Fibroblast of skin of right biceps (primary cell): Measurements from ENCODE around the gene MUL1.
A peak's percentile ranks its signal among the peaks of the same experiment; 100 is the strongest.

Experiments used
- DNase-seq: peaks from one replicate; pipeline ENCODE4 v3.0.0-alpha.2; 2013

The MUL1 gene

DNA sequence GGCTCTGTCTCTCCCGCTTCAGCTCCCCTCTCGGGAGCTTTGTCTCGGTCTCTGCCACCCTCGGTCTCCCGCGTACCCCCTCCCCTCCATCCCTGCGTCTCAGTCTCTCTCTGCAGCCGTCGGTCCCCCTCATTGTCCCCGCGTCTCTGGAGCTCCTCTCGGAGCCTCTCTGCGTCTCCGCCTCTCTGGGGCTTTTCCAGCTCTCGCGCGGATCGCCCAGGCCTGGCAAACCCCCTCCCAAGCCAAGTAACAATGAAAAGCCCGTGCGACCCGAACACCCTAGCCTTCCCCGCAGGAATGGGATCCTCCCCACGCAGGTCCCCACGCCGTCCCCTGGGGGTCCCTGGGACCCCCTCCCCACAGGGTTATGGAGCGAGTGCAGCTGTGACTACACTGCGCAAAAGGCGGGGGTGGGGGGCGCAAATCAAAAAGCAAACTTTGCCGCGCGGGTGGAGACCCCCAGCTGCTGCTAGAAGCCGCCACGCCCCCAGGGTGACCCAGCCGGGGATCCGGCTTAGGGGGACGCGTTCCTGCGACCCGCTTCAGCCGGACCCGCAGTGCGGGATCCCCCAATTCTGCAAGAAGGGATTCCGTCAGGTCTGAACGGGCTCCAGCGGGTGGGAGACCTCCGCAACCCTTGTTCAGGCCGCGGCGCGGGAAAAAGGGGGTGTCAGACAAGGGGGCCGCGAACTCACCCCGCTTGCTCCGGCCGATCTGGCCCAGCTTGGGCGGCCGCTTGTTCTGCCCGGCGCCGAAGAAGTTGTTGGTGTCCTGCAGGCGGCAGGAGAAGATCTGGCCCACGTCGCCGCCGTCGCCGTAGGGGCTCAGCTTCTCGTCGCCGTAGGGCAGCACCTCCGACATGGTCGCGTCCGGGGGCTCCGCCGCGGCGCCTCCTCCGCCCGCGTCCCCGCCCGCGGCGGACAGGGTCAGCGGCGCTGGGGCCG, 23.2 kb downstream of the MUL1 start:
- DNase-seq = peak; percentile 21

GRCh38 chr1:20483833-20484518, 24.0 kb downstream of the MUL1 start:
- peak; percentile 15 for DNase-seq

GRCh38 chr1:20483098-20483832, 24.7 kb downstream of the MUL1 start:
- no peak for DNase-seq

GRCh38 chr1:20481643-20482498, 26.1 kb downstream of the MUL1 start:
- DNase-seq = no peak

GRCh38 chr1:20480951-20481617, 26.9 kb downstream of the MUL1 start:
- DNase-seq = peak; percentile 20

GRCh38 chr1:20480243-20480944, 27.6 kb downstream of the MUL1 start:
- DNase-seq = no peak

DNA sequence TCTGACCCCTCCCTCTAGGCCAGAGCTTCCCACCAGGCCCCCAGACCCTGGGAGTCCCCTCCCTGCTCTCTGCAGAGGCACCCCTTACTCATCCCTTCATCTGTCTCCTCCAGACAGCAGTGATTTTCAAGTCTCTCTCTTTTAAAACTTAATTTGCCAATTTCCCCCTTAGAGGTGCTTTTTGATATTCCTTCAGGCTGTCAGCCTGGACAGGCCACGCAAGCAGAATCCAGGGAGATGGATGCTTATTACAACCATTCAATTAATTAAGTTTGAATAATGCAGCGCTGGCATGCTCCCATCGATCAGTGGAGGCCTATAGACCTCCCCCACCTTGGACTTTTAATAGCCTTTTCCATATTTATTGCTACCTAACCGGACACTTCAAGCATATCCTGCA, 28.1 kb downstream of the MUL1 start:
- no peak for DNase-seq

DNA sequence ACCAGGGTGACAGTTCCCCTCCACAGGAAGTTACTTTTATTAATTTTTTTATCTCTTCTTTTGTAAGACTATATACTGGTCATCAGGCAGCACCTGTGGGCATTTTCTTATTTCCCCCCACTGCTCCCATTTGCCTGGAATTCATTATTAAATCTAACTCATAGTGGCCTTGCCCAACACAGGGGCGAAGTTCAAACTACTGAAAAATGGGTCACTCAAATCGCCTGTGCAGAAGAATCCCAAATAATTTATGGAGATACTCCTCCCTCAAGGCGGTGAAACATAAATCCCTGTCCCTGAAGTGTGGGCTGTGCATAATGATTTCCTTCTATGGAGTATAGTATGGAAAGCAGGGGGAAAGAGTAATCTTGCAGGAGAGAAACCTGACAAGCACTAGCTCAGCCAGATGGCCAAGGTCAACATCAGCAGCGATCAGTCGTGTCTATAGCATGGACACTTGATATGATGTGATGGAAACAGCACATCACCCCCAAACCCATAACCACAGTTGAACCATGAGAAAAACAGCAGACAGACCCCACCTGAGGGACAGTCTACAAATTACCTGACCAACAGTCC, 29.8 kb downstream of the MUL1 start:
- no peak for DNase-seq

- DNase-seq = peak; percentile 22
Measured at GRCh38 chr1:20477348-20478056, 30.4 kb downstream of the MUL1 start.

DNA sequence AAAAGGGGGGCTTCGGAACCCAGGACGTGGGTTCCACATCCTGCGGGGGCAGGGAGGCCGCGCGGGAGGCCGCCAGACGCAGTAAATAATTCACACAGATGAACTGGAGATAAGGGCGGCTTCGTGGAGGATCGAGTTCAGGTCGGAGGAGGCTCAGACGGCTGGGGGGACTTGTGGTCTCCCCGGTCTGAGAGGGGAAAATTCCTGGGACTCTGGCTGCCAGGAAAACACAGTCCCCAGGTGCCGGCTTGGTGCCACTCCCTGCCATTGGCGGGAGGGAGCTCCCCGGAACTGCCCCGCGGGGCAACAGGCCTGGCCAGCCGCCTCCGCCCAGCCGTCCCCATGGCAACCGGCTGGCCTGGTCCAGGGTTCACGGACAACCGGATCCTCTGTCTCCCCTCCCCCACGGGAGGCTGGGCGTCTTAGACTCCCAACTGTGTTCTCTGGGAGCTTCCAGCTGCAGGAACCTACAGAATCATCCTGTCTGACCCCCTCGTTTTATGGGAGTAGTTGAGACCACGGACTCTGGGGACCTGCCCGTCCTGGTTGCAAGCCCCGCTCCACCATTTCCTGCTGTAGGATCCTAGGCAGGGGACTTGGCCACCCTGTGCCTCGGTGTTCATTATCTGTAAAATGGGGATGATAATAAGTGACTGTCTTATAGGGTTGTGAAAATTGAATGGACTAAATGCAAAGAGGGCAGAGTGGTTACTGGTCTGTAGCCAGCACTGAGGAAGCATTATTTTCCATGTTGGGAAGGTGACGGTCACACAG, 31.5 kb downstream of the MUL1 start:
- DNase-seq = no peak

- DNase-seq = no peak
Measured at GRCh38 chr1:20474996-20475395, 33.0 kb downstream of the MUL1 start.

DNA sequence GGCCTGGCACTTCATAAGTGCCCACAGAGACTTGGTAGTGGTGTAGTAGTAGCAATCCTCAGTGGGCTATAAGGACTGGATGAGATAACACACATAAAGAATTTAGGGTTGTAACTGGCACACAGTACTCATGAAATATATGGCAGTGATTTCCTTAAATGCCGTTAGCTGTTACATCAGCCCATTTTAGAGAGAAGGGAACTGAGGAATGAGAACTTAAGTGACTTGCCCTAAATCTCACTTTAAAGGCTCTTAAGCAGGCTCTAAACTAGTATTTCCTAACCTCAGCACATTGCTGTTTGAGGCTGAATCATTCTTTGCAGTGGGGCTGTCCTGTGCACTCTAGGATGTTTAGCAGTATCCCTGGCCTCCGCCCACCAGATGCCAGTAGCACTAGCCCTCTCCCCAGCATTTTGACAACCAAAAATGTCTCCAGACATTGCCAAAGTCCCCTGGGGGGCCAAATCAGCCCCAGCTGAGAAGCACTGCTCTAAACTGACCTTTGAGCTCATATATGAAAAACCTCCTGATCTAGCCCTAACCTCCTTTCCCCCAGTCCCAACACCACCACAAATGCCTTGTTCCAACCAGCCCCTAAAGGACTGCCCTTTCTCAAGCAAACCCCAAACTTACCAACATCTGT, 33.5 kb downstream of the MUL1 start:
- DNase-seq = no peak

- no peak for DNase-seq
Measured at GRCh38 chr1:20473894-20474293, 34.1 kb downstream of the MUL1 start.

DNA sequence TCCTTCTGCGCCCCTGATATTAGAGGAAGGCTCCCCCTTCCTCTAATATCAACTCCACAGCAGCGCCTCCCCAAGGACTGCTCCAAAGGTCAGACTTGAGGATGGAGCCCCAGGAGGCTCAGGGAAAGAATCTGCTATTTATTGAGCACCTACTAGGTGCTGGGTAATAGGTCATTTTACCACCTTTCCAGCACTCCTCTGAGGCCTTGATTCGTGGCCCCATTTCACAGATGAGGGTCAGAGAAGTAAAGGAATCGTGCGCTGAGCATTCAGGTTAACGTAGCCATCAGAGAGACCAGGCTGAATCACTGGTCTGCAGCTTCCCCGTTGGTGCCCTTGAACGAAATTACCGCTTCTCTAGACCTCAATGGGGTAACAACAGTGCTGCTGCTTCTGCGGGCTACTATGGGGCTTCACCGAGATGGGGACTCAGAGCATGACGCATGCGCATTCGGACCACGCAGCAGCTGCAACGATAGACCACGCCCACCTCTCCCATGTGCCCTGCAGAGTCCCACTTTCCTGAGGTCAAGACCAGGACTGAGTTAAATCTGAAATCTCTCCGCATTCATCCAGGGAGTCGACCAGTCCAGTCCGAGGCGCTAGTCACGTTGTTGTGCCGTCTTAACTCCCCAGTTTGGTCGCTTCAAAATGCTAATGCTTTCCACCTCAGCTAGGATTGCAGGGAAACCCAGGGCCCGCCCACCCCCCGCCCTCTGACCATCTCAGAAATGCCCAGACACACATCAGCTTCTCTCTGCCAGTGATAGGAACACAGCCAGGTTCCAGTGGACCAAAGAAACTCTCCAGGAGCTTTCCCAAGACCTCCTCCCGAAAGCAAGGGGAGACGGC, 34.9 kb downstream of the MUL1 start:
- DNase-seq = peak; percentile 46

GRCh38 chr1:20472121-20472520, 35.8 kb downstream of the MUL1 start:
- DNase-seq = no peak

DNA sequence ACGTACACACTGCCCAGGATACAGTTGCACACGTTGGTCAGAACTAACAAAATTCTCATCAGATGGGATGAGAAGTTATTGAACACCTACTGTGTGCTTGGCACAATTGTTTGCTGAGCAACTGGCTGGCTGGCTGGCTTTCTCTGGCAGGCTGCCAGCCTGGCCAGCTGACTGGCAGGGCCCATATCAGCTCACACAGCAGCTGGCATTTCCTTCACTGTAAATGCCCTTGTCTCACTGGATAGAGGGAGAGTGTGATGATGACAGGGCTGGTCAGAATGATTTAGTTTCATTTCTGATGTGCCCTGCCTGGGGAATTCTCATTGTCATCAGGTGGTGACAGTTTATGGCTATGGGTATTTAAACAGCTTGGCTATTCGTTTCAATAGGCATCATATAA, 37.8 kb downstream of the MUL1 start:
- DNase-seq = no peak

DNA sequence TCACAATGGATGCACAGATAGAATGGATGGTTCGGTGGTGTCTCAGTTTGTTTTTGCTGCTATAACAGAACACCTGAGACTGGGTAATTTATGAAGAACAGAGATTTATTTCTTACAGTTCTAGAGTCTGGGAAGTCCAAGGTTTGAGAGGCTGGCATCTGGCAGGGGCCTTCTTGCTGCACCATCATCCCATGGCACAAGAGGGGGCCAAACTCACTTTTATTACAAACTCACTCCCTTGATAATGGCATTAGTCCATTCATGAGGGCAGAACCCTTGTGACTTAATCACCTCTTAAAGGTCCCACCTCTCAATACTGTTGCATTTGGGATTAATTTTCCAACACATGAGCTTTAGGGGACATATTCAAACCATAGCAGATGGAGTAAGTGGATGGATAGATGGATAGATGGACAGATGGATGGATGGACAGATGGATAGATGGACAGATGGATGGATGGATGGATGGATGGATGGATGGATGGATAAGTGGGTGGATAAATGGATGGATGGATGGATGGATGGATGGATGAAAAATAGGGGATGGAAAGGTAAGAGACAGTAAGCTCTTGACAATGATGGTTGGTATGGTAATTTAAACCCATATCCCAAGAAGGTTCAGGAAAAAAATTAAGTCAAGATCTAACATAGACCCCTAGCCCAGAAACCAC, 38.4 kb downstream of the MUL1 start:
- DNase-seq = no peak
